ENCODE data around the gene CMA1. TPM values are rescaled to one million over a fixed set of nuclear protein-coding genes. Genes with fewer than 3 reads are reported as not detected.
A peak's percentile ranks its signal among the peaks of the same experiment; 100 is the strongest.

The CMA1 gene
- polyA plus RNA-seq, 3 donors = not detected

- no peak overlapping the region for H2AFZ ChIP-seq (ENCODE audit: insufficient read depth, low read depth, low read length, poor library complexity, severe bottlenecking)
- H4K20me1 ChIP-seq (ENCODE audit: insufficient read depth, low read length) = no peaks in the 10 kb centered on the region
- peak in 1 of 3 donors; percentile 78 for DNase-seq
- H3K36me3 ChIP-seq (replicated peaks in 1 of 2; ENCODE audit: control insufficient read depth in 1 of 2, insufficient read depth in 2 of 2, low read length in 2 of 2) = no peaks in the 10 kb centered on the region
- Mint-ChIP-seq H3K9me3 (peaks cover 0 to 2% (median 0%) of the 10 kb centered on the region in 7 donors), H3K4me1 (peaks cover 4% of the 10 kb centered on the region), H3K36me3 (no peaks in the 10 kb centered on the region), H3K27ac (no peak overlapping the region), H3K4me3 (no peak overlapping the region), H3K27me3 (ENCODE audit: low read depth in 3 of 3) (peaks cover 1 to 7% (median 3%) of the 10 kb centered on the region in 3 donors)
- no peak overlapping the region for H3K9ac ChIP-seq (ENCODE audit: insufficient read depth, low read length, poor library complexity, severe bottlenecking)
- H3K79me2 ChIP-seq (ENCODE audit: insufficient read depth, low read length) = no peaks in the 10 kb centered on the region
- no peak overlapping the region for H3K4me3 ChIP-seq (replicated peaks in 1 of 3; ENCODE audit: low read depth in 2 of 3, low read length in 3 of 3)
- no peak overlapping the region for H3K4me2 ChIP-seq (replicated peaks; ENCODE audit: extremely low read depth, low read length, poor library complexity, severe bottlenecking)
- no CpG with 5 or more reads among the region's 2 CpGs for WGBS (ENCODE audit: insufficient coverage)
- H3K9me3 ChIP-seq (replicated peaks in 1 of 2; ENCODE audit: control insufficient read depth in 1 of 2, insufficient read depth in 1 of 2, low read length in 2 of 2) = no peaks in the 10 kb centered on the region
- no peak overlapping the region for H3K27ac ChIP-seq (ENCODE audit: low read depth in 1 of 2, low read length in 2 of 2)
- H3K27me3 ChIP-seq (ENCODE audit: control insufficient read depth in 2 of 2, insufficient read depth in 2 of 2, low read length in 2 of 2) = no peaks in the 10 kb centered on the region
- intact Hi-C loops (cut with micrococcal nuclease) = no loop called here
- no peaks in the 10 kb centered on the region for H3K4me1 ChIP-seq (ENCODE audit: control insufficient read depth in 1 of 2, insufficient read depth in 2 of 2, low read length in 2 of 2)
- no peak for TF ChIP-seq CTCF (IDR thresholded peaks at IDR 0.05)
Observed at GRCh38 chr14:24518851-24519250, 10.8 kb upstream of the CMA1 start.

DNA sequence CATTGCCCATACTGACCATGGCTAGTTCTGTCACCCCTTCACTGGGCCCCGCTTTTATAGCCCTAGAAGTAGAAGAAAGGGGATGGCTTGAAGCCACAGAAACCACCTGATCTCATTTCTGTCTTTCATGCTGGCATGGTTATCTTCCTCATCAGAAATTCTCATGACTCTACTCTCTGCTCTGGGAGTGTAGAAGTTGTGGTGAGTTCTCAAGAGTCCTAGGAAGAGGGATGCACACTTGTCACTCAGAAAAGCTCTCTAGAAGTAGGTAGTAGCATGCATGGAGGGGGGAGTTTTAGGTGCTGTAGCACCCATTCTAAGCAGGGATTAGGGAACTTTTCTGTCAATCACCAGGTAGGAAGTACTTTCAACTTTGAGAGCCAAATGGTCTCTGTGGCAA, 6.1 kb upstream of the CMA1 start:
- intact Hi-C loops (cut with micrococcal nuclease) = no loop called here
- H3K36me3 ChIP-seq (replicated peaks in 1 of 2; ENCODE audit: control insufficient read depth in 1 of 2, insufficient read depth in 2 of 2, low read length in 2 of 2) = no peaks in the 10 kb centered on the region
- DNase-seq = no peak

More for the DNA sequence above, 6.1 kb upstream of the CMA1 start:
- TF ChIP-seq CTCF (IDR thresholded peaks at IDR 0.05) = no peak
- H3K4me2 ChIP-seq (replicated peaks; ENCODE audit: extremely low read depth, low read length, poor library complexity, severe bottlenecking) = no peak overlapping the region
- H3K4me3 ChIP-seq (replicated peaks in 1 of 3; ENCODE audit: low read depth in 2 of 3, low read length in 3 of 3) = no peak overlapping the region
- Mint-ChIP-seq H3K9me3 (no peaks in the 10 kb centered on the region), H3K4me1 (peaks cover 4% of the 10 kb centered on the region), H3K36me3 (no peaks in the 10 kb centered on the region), H3K4me3 (no peak overlapping the region), H3K27ac (no peak overlapping the region), H3K27me3 (ENCODE audit: low read depth in 3 of 3) (peaks cover 0 to 5% (median 4%) of the 10 kb centered on the region in 3 donors)
- no peak overlapping the region for H3K9ac ChIP-seq (ENCODE audit: insufficient read depth, low read length, poor library complexity, severe bottlenecking)
- H3K79me2 ChIP-seq (ENCODE audit: insufficient read depth, low read length) = no peaks in the 10 kb centered on the region
- no peaks in the 10 kb centered on the region for H3K9me3 ChIP-seq (replicated peaks in 1 of 2; ENCODE audit: control insufficient read depth in 1 of 2, insufficient read depth in 1 of 2, low read length in 2 of 2)
- no CpG with 5 or more reads among the region's 1 CpG for WGBS (ENCODE audit: insufficient coverage)
- no peaks in the 10 kb centered on the region for H3K4me1 ChIP-seq (ENCODE audit: control insufficient read depth in 1 of 2, insufficient read depth in 2 of 2, low read length in 2 of 2)
- H4K20me1 ChIP-seq (ENCODE audit: insufficient read depth, low read length) = no peaks in the 10 kb centered on the region
- H2AFZ ChIP-seq (ENCODE audit: insufficient read depth, low read depth, low read length, poor library complexity, severe bottlenecking) = no peak overlapping the region
- H3K27ac ChIP-seq (ENCODE audit: low read depth in 1 of 2, low read length in 2 of 2) = no peak overlapping the region
- no peaks in the 10 kb centered on the region for H3K27me3 ChIP-seq (ENCODE audit: control insufficient read depth in 2 of 2, insufficient read depth in 2 of 2, low read length in 2 of 2)
